ENCODE data around the gene SMURF2. TPM values are rescaled to one million over a fixed set of nuclear protein-coding genes. Genes with fewer than 3 reads are reported as not detected.

Gene SMURF2
- total and polyA plus RNA-seq, 9 donors: 9.9 to 29.0 (median 22.6) TPM

DNA sequence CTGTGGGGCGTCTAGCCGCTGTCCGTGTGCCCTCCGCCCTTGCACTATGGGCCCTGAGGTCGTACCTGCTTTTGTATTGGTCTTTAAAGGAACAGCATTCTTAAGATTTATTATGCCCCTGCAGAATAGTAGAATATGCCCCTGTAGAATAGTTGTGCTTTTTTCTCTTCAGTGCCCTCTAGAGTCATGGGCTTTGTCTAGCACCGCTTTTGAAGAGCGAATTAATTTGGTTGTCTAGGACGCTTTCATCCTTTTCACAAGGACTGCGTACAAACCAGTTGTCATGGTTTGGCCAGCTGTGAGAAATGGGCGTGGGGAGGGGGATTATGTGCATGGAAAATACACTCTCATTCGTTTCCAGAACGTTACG, 154.7 kb downstream of the SMURF2 start:
- peaks cover 4% of the 10 kb centered on the region for H3K4me1 ChIP-seq (ENCODE audit: insufficient read depth)
- DNase-seq: no peak
- H3K4me3 ChIP-seq: peak overlapping the region; percentile 99
- no peaks in the 10 kb centered on the region for H3K36me3 ChIP-seq
- no peaks in the 10 kb centered on the region for H3K9me3 ChIP-seq
- TF ChIP-seq CTCF (IDR thresholded peaks at IDR 0.05): peak in 1 of 3 donors; percentile 19
- TF ChIP-seq POLR2A (IDR thresholded peaks at IDR 0.05): no peak
- 0% methylated on average over 13 of the region's 13 CpGs for WGBS, 3 donors
- peak overlapping the region; percentile 97 to 99 for H3K27ac ChIP-seq
- intact Hi-C loops (cut with DNase I): no loop called here
- no peaks in the 10 kb centered on the region for H3K27me3 ChIP-seq

- Histone ChIP-seq H3K36me3 (no peaks in the 10 kb centered on the region), H3K4me1 (ENCODE audit: insufficient read depth) (peaks cover 4% of the 10 kb centered on the region), H3K27ac (peak within 1 kb of the TSS; percentile 97 to 99), H3K27me3 (no peaks in the 10 kb centered on the region), H3K4me3 (peak within 1 kb of the TSS; percentile 99), H3K9me3 (no peaks in the 10 kb centered on the region)
- 0 to 1% (median 0%) methylated on average over 75 to 77 of the region's 77 CpGs for WGBS, 3 donors
- TF ChIP-seq POLR2A (IDR thresholded peaks at IDR 0.05) (peak; percentile 88), EP300 (IDR thresholded peaks at IDR 0.05) (no peak), CTCF (IDR thresholded peaks at IDR 0.05) (peak in 2 of 3 donors; percentile 5 to 10)
- peak; percentile 97 to 98 (median 98) for DNase-seq
- intact Hi-C loops (cut with DNase I): no loop called here
Measured at GRCh38 chr17:64506576-64507412, 155.3 kb downstream of the SMURF2 start, which contains the start of gene CEP95. CEP95 (plus strand) TSS chr17:64506977; CDS start chr17:64507098, 121 bp downstream.

GRCh38 chr17:64506201-64506575, 155.9 kb downstream of the SMURF2 start, which contains the start of gene DDX5:
DDX5 (minus strand) TSS chr17:64506289; CDS start chr17:64506119, 170 bp downstream.
- intact Hi-C loops (cut with DNase I): no loop called here

More at GRCh38 chr17:64506201-64506575, 155.9 kb downstream of the SMURF2 start, which contains the start of gene DDX5:
- 0% methylated on average over 25 to 31 of the region's 31 CpGs for WGBS, 3 donors
- TF ChIP-seq CTCF (IDR thresholded peaks at IDR 0.05) (no peak), EP300 (IDR thresholded peaks at IDR 0.05) (peak; percentile 57), POLR2A (IDR thresholded peaks at IDR 0.05) (peak; percentile 98)
- peak; percentile 97 to 98 (median 97) for DNase-seq
- Histone ChIP-seq H3K9me3 (no peaks in the 10 kb centered on the region), H3K36me3 (no peaks in the 10 kb centered on the region), H3K4me1 (ENCODE audit: insufficient read depth) (peaks cover 4% of the 10 kb centered on the region), H3K27ac (peak within 1 kb of the TSS; percentile 97 to 99), H3K27me3 (no peaks in the 10 kb centered on the region), H3K4me3 (peak within 1 kb of the TSS; percentile 99)

Data from ovary (tissue), 9 donors.